Esophagus squamous epithelium (tissue), 4 donors: Measurements from ENCODE around the gene ADAMTS12.

Experiments used
- POLR2A ChIP-seq, 4 donors: fragments of 450-650 bp; IDR thresholded peaks; one replicate each; pipeline ENCODE4 v1.6.1; 2017; ENCODE audit warnings: antibody characterized with exemption in 4 of 4, mild to moderate bottlenecking in 4 of 4, moderate library complexity in 3 of 4
- TF ChIP-seq, protein P1 (sequence below), 6 experiments: fragments of 450-650 bp in 4 of 6; fragments of 200-600 bp in 2 of 6; sonication (generic) in 2 of 6; IDR thresholded peaks; one replicate each; pipeline ENCODE4 v1.5.1; 2016 to 2019; ENCODE audit warnings: antibody characterized with exemption in 6 of 6, mild to moderate bottlenecking in 4 of 6, moderate library complexity in 4 of 6

DNA sequence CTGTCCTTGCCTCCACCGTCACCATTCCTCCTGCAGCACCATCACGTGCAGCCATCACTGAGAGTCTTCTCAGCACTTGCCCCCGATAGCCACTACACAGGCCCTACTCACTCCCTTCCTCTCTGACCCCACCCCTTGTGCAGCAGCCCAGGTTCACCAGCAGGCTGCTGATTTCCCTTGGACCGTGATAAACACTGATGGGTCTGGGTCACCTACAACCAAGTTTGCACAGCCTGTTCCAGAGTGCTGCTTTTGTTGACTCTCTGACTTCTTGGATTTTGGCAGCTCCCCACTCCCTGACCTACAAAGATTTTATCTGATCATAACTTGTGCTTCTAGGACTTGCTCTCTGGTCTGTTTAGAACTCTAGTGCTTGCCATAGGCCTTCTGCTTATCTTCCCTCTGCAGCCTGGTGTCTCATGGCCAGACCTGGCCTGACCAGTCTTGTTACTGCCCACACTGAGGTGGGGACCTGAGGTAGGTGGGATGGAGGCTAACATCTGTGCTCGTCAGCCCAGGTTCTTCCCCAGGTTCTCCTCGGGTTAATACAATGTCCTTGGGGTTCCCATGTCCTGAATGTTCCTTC, 341.7 kb downstream of the ADAMTS12 start:
- TF ChIP-seq, protein P1, sequence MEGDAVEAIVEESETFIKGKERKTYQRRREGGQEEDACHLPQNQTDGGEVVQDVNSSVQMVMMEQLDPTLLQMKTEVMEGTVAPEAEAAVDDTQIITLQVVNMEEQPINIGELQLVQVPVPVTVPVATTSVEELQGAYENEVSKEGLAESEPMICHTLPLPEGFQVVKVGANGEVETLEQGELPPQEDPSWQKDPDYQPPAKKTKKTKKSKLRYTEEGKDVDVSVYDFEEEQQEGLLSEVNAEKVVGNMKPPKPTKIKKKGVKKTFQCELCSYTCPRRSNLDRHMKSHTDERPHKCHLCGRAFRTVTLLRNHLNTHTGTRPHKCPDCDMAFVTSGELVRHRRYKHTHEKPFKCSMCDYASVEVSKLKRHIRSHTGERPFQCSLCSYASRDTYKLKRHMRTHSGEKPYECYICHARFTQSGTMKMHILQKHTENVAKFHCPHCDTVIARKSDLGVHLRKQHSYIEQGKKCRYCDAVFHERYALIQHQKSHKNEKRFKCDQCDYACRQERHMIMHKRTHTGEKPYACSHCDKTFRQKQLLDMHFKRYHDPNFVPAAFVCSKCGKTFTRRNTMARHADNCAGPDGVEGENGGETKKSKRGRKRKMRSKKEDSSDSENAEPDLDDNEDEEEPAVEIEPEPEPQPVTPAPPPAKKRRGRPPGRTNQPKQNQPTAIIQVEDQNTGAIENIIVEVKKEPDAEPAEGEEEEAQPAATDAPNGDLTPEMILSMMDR (IDR thresholded peaks at IDR 0.05), result no peak
- no peak for TF ChIP-seq POLR2A (IDR thresholded peaks at IDR 0.05)
